Middle frontal gyrus (tissue), 1 donor: Measurements from ENCODE around the gene PPP1R3E.

ENCODE experiments used
- DNase-seq: peaks from one replicate; pipeline ENCODE4 v3.0.0-alpha.2; 2015; ENCODE audit warnings: low spot score; ENCODE audit errors: extremely low spot score

Gene PPP1R3E

DNA sequence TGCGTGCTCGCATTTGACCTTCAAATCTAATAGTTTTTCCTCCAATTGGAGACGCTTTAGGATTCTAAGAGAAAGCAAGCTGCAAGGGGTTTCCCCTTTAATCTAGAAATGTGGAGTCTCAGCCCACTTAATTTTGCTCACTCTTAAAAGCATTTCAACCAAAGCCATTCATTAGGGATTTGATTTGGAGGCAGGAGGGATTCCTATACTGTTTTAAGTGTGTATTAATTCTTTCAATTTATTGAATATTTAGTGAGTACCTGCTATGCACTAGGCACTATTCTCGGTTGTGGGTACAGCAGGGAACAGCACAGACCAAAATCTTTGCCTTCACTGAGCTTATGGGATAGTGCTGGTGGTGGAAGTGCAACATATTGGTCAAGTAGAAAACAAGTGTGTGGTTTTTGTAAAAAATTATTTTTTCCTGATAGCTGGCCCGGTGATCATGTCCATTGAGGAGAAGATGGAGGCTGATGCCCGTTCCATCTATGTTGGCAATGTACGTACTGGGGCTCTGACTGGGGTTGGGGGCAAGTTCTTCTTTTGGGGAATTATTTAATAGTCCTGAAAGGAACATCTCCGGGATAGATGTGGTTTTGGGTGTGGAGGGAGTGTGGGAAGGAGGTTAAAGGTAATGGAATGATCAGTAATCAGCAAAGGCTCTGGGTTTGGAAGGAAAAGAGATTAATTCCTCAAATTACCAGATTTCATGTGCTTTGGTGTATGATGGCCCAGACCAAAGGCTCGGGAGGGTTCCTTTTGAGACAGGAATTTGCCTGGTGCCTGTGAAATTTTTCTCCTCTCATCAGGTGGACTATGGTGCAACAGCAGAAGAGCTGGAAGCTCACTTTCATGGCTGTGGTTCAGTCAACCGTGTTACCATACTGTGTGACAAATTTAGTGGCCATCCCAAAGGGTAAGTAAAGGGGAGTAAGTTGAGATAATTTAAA lies 20.2 kb upstream of the PPP1R3E start:
- DNase-seq, result no peak

DNA sequence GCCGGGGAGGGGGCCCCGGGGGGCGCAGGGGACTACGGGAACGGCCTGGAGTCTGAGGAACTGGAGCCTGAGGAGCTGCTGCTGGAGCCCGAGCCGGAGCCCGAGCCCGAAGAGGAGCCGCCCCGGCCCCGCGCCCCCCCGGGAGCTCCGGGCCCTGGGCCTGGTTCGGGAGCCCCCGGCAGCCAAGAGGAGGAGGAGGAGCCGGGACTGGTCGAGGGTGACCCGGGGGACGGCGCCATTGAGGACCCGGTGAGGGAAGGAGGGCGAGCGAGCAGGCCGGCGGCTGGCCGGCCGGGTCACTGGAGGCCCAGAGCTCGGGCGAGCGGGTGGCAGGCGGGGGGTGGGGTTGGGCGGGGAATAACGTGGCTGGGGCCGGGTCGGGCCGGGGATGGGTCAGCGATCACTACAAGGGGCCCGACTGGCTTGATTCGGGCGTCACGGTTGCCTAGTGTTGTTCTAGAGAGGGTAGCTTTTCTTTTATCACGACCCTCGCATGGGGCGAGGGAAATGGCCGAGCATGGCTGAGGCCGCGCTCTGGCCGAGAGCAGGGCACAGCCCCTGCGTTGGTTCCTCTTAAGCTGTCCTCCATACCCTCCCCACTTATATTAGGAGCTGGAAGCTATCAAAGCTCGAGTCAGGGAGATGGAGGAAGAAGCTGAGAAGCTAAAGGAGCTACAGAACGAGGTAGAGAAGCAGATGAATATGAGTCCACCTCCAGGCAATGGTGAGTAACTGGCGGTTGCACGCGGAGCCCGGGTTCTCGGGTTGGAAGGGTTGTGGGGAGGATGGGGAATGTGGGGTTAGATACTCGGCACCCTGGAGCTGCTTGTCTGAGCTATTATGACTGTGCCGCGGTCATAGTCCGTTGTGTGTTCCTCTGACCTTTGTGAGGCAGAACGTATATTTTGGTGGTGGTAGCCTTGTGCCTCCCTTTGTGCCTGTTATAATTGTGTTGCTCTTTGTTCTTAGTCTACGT lies 19.2 kb upstream of the PPP1R3E start:
- no peak for DNase-seq

DNA sequence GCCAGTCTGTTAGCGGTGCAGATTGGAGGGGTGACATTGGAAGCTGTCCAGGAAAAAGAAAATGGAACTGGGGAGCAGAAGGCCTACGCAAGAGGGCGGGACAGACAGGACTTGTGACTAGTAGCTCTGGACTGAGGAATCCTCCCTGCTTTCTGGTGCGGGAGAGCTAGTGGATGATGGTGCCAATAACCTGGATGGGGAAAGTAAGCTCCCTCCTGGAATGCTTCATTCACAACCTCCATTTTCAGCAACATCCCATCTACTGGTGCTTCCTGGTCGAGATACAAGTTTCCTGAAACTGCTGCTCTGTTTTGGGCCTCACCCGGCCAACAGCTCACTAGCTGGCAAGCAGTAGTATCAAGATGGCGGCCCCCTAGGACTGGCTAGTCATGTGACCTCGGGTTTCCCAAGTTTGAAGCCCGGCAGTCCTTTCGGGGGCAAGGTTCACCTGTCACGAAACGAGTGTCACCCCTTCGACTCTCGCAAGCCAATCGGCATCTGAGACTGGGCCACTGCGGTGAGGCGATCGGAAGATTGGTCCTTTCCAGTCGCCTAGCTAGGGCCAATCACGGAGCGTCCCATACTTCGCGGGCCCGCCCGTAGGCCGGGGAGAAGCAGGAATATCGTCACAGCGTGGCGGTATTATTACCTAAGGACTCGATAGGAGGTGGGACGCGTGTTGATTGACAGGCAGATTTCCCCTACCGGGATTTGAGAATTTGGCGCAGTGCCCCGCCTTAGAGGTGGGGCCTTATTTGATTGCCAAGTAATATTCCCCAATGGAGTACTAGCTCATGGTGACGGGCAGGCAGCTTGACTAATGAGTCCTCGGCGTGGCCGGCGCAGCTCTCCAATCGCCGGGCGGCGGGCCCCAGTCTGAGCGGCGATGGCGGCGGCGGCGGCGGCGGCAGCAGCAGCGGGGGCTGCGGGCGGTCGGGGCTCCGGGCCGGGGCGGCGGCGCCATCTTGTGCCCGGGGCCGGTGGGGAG lies 18.2 kb upstream of the PPP1R3E start, which contains the start of gene PABPN1:
TSS of gene PABPN1 (plus strand) at position 874 of the 988 bp plus-strand sequence. CDS start at position 887, 13 bp downstream.
- DNase-seq, result peak; percentile 100

DNA sequence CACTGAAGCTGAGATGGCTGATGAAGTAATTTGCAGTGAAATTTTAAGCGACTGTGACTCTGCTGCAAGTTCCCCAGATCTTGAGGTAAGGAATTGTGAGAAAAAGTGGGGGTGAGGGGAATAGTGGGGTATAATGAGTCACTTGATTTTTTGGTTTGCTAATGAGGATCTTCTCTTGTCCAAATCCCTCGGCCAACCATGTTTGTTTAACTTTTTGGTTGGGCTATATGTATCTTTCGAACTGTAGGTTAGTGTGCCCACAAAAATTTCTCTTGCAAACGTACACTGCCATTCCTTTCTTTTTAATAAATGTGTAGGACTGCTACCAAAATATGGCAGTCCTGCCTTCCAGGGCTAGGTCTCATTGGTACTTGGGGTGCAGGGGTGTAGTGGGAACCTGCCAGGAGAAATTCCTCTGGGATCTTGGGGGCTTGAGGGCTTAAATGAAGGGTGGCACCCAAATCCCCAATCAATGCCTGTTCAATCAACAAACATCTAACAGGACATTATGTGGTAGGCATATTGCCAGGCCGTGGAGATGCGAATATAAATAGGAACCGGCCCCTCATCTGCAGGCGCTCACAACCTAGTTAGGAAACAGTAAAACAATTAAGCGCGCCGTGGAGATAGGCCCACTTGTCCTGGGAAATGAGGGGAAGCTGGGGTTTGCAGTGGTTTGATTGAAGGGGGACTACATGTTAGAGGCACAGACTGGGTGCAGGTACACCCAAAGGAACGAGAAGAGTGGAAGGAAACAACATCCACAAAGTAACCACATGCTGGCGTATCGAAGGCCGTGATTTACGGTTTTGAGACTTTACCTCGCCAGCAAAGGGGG lies 17.3 kb upstream of the PPP1R3E start:
- DNase-seq, result no peak

DNA sequence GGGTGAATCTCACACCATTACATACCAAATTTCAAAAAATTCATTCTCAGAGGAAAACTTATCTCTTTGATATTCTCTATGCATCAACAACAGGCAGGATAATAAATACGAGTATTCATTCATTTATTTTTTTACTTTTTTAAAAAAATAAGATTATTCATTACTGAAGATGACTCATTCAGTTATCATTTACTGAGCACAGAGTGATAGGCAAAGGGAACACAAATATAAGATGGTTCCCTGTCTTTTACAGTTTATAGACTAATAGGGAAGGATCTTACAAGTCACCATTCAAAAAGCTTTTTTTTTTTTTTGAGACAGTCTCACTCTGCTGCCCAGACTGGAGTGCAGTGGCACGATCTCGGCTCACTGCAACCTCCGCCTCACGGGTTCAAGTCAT lies 13.6 kb upstream of the PPP1R3E start:
- DNase-seq, result no peak

DNA sequence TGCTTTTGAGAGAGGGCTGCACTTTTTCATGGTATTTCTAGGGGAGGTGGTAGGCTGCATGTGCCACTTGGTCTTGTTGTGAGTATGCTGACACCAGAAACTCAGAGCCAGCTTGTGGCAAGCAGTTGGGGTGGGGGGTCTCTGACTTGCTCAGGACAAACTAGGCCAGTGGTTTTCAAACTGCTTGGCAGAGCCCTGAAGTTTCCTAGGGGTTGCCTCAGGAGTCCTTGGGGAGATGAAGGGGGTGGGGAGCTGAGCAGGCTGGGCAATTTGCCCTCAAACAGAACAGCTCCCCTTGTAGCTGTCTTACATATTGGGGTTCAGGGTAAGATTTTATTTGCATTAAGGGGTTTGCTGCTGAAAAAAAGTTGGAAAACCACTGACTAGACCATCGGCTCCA lies 7.9 kb upstream of the PPP1R3E start:
- DNase-seq, result no peak

DNA sequence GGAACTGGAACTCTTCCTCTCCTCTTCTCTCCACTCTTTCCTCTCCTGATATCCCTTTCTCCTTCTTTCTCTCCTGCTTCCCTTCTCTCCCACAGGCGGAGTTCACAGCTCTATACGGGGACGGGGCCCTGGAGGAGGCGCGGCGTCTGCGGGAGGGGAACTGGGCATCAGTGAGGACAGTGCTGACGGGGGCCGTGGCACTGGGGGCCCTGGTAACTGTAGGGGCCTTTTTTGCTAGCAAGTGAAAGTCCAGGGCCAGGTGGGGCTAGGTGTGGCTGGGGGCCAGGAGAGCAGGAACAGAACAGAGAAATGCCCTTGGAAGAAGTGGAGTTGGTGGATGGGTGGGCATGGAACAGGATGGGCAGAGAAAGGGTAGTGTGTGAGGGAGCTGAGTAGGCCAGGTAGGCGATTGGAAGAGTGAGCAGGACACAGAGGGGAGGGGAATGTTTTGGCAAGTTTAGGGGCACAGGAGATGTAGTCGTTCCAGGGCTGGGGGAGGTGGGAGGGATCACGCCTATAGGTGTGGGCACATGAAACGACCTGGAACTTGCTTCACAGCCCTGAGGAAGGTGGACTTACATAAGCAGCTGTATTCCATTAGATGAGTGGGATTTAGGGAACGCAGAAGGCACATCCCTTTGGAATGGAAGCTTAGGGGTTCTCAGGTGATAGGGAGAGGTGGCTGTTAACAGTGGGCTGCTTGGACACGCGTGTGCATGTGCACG lies 6.2 kb upstream of the PPP1R3E start:
- DNase-seq, result no peak

DNA sequence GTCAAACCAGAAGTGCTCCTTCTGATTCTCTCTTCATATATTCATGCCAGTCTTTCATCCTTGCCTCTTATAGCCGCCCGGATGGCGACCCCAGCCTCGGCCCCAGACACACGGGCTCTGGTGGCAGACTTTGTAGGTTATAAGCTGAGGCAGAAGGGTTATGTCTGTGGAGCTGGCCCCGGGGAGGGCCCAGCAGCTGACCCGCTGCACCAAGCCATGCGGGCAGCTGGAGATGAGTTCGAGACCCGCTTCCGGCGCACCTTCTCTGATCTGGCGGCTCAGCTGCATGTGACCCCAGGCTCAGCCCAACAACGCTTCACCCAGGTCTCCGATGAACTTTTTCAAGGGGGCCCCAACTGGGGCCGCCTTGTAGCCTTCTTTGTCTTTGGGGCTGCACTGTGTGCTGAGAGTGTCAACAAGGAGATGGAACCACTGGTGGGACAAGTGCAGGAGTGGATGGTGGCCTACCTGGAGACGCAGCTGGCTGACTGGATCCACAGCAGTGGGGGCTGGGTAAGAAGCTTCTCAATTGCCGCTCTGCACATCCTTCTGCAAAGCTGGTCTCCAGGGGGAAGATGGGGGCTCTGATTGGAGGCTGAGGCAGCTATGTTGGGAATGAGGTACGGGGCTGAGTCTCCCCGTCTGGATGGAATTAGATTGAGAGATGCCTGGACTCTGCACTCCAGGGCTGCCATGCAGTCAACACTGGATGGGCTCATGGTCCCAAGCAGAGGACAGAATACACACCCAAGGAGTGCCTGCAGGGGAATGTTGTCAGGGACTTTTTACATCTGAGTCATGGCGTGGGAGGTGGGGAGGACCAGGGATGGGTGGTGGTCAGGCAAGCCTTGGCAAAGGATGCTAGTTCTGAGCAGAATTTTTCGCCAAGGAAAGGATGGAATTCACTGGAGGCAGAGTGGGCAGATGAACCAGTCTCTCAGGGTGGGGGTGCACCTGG lies 5.3 kb upstream of the PPP1R3E start:
- no peak for DNase-seq

DNA sequence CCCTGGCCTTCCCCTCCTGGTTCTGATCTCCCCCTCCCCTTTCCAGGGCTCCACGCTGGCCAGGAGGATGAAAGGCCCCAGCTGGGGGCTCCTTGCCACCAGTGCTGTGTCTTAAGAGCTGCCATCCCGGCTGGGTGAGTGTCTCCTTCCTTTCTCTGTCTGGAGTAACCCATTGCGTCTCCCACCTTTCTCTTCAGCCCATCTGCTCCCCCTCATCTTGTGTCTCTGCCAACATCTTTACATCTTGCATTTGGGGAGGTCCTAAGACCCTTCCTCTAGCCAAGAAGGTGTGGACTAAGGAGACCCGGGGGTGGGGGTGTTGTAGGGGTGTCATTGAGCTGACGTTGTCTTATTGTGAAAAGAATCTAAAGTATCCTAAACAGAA lies 4.5 kb upstream of the PPP1R3E start:
- DNase-seq, result no peak

DNA sequence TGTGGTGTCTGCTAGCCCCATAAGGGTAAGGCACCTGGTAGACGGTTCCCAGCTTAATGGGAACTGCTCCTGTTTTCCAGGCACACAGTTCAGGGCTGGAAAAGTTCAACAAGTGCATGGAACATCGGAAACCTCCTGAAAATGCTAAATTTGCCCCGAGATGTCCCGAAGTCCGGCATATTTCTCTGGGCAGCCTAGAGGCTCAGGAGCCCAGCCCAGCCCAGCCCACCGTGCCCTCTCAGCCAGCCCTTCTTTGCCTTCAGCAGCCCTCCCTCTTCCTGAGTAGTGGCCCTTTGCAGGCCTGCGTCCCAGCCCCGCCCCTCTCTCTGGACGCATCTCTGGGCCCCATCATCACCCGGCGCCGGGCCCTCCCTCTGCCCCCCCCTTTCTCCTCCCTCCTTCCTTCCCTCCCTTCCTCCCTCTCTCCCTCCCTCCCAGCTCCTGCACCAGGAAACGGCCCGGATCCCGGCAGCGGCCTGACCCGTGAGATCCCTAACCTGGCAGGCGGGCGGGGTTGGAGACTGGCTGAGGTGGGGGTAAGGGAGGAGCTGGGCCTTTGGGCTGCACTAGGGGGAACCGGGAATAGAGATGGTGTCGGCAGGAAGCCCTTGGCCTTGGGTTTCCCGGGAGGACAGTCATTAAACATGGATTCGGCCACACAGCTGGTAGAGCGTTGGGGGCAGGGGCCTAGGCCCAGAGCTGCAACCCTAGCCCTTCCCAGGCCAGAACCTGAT lies 3.9 kb upstream of the PPP1R3E start, which contains the start of gene BCL2L2:
TSS of gene BCL2L2 (plus strand) at position 422 of the 734 bp plus-strand sequence. CDS start 935 bp downstream, outside the sequence.
- no peak for DNase-seq

DNA sequence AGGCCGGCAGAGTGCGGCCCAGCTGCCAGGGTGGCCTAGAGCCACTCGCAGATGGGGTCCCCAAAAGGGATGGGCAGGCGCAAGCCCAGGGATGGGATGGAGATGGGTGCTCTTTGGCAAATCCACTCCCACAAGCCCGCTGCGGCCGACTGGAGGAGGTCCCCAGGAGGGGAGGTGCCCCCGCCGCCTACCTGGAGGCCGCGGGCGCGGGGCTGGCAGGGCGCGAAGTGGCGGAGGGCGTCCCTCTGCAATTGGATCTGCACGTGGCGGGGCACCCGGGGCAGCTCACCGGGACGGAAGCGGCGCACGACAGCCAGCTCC lies 730 bp downstream of the PPP1R3E start:
- no peak for DNase-seq

DNA sequence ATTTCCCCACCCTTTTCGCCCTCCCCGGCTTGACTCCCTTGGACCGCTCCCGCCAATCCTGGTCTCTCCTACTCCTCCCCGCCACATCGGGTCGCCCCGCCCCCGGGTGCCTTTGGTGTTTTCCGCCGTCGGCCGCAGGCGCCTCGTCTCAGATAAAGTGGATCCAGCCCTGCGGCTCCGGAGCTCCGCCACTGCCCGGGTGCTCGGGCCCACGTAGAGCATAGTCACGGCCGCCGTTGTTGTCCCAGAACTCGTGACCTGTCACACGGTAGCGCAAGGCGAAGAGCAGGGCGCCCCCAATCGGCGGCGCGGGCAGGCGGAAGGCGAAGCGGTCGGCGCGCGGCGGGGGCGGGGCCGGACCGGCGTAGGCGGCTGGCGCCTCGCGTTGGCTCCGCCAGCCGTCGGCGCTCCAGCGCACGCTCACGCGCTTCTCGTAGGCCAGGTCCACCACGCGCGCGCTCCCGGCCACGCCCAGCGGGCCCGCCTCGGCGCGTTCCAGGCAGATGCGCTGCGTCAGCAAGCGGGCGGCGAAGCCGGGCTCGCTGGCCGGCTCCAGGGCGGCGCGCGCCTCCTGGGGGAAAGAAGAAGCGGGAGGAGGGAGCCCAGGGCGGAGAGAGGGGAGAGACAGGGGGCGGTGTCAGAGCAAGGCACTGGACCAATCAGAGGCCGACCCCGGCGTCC lies 1.2 kb downstream of the PPP1R3E start:
- peak; percentile 97 for DNase-seq

DNA sequence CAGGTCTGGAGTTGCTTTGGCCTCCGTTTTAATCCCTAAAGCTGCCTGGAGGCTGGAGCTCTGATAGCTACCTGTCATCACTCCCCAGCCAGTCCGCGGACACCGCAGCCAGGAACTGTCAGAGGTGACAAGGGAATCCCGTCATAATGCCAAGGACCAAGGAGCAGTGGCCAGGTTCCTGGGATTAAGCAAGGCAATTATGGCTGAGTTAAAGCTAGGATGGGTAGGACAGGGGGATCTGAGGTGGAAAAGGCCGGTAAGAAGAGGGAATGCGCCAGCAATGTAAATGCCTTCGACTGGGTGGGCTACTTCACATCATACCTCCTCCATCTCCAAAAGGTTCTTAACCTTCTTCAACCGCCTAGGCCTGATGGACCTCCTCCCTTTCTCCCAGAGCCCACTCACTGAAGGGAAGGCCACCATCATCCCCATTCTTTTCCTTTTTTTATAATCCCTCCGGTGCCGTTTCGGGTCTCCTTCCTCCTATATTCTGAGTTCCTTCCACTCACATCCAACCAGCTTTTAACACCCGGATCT lies 1.9 kb downstream of the PPP1R3E start:
- no peak for DNase-seq

DNA sequence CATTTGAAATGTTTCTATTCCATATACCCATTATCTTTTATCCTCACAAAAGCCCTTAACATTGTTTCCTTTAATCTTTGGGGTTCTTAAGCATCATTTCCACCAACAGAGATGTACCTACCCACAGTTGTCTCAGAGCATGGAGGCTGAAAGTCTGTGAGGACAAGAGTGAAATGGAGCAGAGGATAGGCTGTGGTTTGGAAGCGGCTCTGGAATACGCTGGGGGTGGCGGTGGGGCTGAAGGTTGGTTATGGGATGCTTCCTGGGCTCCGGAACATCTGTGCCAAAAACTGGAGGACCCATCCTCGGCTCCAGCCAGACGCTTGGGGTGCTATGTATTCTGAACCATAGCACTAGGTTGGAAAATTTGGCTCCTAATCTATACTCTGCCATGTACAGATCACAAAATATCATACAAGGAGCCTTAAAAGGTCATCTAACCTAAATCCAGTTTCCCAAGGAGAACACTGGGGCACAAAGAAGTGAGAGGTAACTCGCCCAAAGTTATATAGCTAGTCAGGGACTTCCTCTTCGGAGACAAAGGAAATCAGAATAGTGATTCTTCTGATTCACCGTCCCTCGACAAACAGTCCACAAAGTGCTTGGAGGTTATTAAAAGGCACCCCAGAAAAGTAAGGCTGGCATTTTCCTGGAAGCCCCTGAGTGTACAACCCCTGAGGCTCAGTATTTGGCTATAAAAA lies 2.5 kb downstream of the PPP1R3E start:
- DNase-seq, result no peak

DNA sequence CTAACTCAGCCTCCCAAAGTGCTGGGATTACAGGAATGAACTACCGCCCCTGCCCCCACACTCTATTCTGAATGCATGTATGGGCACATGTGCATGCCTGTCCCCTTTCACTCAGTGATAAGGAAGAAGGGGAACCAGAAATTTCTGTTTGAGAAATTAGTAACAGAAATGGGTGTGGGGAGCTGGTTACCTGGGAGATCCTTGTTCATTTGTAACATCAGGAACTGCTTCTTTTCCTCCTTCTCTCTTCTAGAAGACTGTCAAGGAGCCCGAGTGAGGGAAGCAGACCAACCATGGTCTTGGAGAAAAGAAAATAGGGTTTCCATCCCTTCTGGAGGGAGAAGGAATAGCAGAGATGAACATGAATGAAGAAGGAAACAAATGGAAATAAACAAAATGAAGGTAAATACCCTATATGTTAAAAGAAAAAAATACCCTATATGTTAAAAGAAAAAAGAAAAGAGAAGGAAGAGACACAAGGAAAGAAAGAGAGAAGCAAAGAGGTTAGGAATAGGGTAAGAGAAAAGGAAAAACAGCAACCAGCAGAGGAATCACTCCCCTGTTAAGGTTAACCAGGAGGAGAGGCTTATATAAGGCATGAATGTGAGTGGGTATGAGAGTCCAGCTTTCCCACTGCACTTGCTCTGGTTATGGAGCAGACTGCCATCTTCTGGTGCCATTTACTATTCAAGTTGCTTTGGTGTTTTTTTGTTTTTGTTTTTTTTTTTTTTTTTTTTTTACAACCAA lies 3.3 kb downstream of the PPP1R3E start:
- no peak for DNase-seq
